ENCODE data around the gene CBFA2T2.
"Not testable (repeated sequence)": the region's sequence is repeated elsewhere in the genome, so short reads cannot be mapped to it uniquely, and the experiment has no call there.

The CBFA2T2 gene

GRCh38 chr20:33526769-33527168 is 36.9 kb downstream of the CBFA2T2 start:
- Mint-ChIP-seq H3K36me3 (ENCODE audit: low read depth) (peaks cover 31% of the 10 kb centered on the region), H3K4me1 (peaks cover 57% of the 10 kb centered on the region), H3K9me3 (peaks cover 4% of the 10 kb centered on the region), H3K27me3 (ENCODE audit: low read depth, poor library complexity) (no peaks in the 10 kb centered on the region), H3K4me3 (no peak overlapping the region), H3K27ac (no peak overlapping the region)
- TF ChIP-seq CTCF (IDR thresholded peaks at IDR 0.05): no peak
- DNase-seq: no peak

GRCh38 chr20:33531047-33531877 is 41.4 kb downstream of the CBFA2T2 start:
- no peak for TF ChIP-seq CTCF (IDR thresholded peaks at IDR 0.05)
- Mint-ChIP-seq H3K4me1 (peaks cover 54% of the 10 kb centered on the region), H3K36me3 (ENCODE audit: low read depth) (peaks cover 18% of the 10 kb centered on the region), H3K27me3 (ENCODE audit: low read depth, poor library complexity) (no peaks in the 10 kb centered on the region), H3K27ac (peak overlapping the region; percentile 99), H3K4me3 (peak overlapping the region; percentile 48), H3K9me3 (peaks cover 4% of the 10 kb centered on the region)
- DNase-seq: peak; percentile 31

GRCh38 chr20:33531885-33532284 is 42.0 kb downstream of the CBFA2T2 start:
- peaks cover 7% of the 10 kb centered on the region for H3K9me3 Mint-ChIP-seq
- H3K4me3 Mint-ChIP-seq: peak overlapping the region; percentile 48
- peaks cover 21% of the 10 kb centered on the region for H3K36me3 Mint-ChIP-seq (ENCODE audit: low read depth)
- H3K4me1 Mint-ChIP-seq: peaks cover 54% of the 10 kb centered on the region
- H3K27me3 Mint-ChIP-seq (ENCODE audit: low read depth, poor library complexity): no peaks in the 10 kb centered on the region
- H3K27ac Mint-ChIP-seq: peak overlapping the region; percentile 99
- DNase-seq: peak; percentile 7
- no peak for TF ChIP-seq CTCF (IDR thresholded peaks at IDR 0.05)

- Mint-ChIP-seq H3K27me3 (ENCODE audit: low read depth, poor library complexity) (peaks cover 4% of the 10 kb centered on the region), H3K4me3 (peak overlapping the region; percentile 31), H3K27ac (peak overlapping the region; percentile 99), H3K4me1 (peaks cover 51% of the 10 kb centered on the region), H3K36me3 (ENCODE audit: low read depth) (peaks cover 28% of the 10 kb centered on the region), H3K9me3 (peaks cover 17% of the 10 kb centered on the region)
- TF ChIP-seq CTCF (IDR thresholded peaks at IDR 0.05): no peak
- no peak for DNase-seq
Observed at GRCh38 chr20:33532753-33533459, 43.0 kb downstream of the CBFA2T2 start.

GRCh38 chr20:33535717-33536116 is 45.8 kb downstream of the CBFA2T2 start:
- DNase-seq; H3K27me3 Mint-ChIP-seq (ENCODE audit: low read depth, poor library complexity); H3K27ac Mint-ChIP-seq; H3K4me3 Mint-ChIP-seq: not testable (repeated sequence)
- Mint-ChIP-seq H3K9me3 (peaks cover 26% of the 10 kb centered on the region), H3K4me1 (peaks cover 48% of the 10 kb centered on the region), H3K36me3 (ENCODE audit: low read depth) (peaks cover 33% of the 10 kb centered on the region)

GRCh38 chr20:33537608-33538007 is 47.7 kb downstream of the CBFA2T2 start:
- Mint-ChIP-seq H3K4me1 (peaks cover 39% of the 10 kb centered on the region), H3K27ac (no peak overlapping the region), H3K27me3 (ENCODE audit: low read depth, poor library complexity) (peaks cover 4% of the 10 kb centered on the region)

More at GRCh38 chr20:33537608-33538007, 47.7 kb downstream of the CBFA2T2 start:
- H3K9me3 Mint-ChIP-seq: peaks cover 26% of the 10 kb centered on the region
- peaks cover 33% of the 10 kb centered on the region for H3K36me3 Mint-ChIP-seq (ENCODE audit: low read depth)
- TF ChIP-seq CTCF (IDR thresholded peaks at IDR 0.05): no peak
- H3K4me3 Mint-ChIP-seq: no peak overlapping the region
- DNase-seq: no peak
